ENCODE measurements around the gene THEMIS. TPM values are rescaled to one million over a fixed set of nuclear protein-coding genes. Genes with fewer than 3 reads are reported as not detected.
A peak's percentile ranks its signal among the peaks of the same experiment; 100 is the strongest.

The THEMIS gene
- total and polyA plus RNA-seq, 2 experiments from 2014 or later: not detected

GRCh38 chr6:127902933-127903332, 2.1 kb upstream of the THEMIS start:
- Histone ChIP-seq H3K4me1 (ENCODE audit: insufficient read depth) (no peaks in the 10 kb centered on the region), H3K36me3 (ENCODE audit: insufficient read depth) (no peaks in the 10 kb centered on the region), H3K27ac (ENCODE audit: low read depth) (no peak overlapping the region), H2AFZ (no peak overlapping the region), H3F3A (replicated peaks; ENCODE audit: low read depth) (no peaks in the 10 kb centered on the region), H4K20me1 (replicated peaks; ENCODE audit: insufficient read depth) (no peaks in the 10 kb centered on the region), H3K4me3 (no peak overlapping the region), H3K27me3 (ENCODE audit: insufficient read depth) (no peaks in the 10 kb centered on the region), H3K79me2 (replicated peaks; ENCODE audit: insufficient read depth) (no peaks in the 10 kb centered on the region), H3K9me2 (ENCODE audit: insufficient read depth) (no peaks in the 10 kb centered on the region), H3K4me2 (no peak overlapping the region)
- H3K4me1 Mint-ChIP-seq: peaks cover 7% of the 10 kb centered on the region; the same call in 1 of the 3 replicates
- no peaks in the 10 kb centered on the region for H3K9me3 Mint-ChIP-seq
- H3K27ac Mint-ChIP-seq: no peak overlapping the region
- DNase-seq (ENCODE audit: low spot score) (no peak), ATAC-seq (peak; percentile 46; the same call in 1 of the 3 replicates)
- TF ChIP-seq NANOG (IDR thresholded peaks at IDR 0.05; ENCODE audit: borderline replicate concordance) (no peak), ZNF114 (CRISPR knock-in tag; IDR thresholded peaks at IDR 0.05) (no peak), EZH2phosphoT487 (IDR thresholded peaks at IDR 0.05; ENCODE audit: unreplicated experiment) (no peak), EZH2 (IDR thresholded peaks at IDR 0.05; ENCODE audit: low read depth, unreplicated experiment) (no peak), CREB1 (CRISPR knock-in tag; IDR thresholded peaks at IDR 0.05; ENCODE audit: low read depth) (no peak), POLR2AphosphoS5 (IDR thresholded peaks at IDR 0.05; ENCODE audit: low read depth) (no peak), REST (IDR thresholded peaks at IDR 0.05; ENCODE audit: unreplicated experiment) (no peak), ZNF331 (CRISPR knock-in tag; IDR thresholded peaks at IDR 0.05; ENCODE audit: low read depth) (no peak), JUNB (IDR thresholded peaks at IDR 0.05; ENCODE audit: unreplicated experiment) (no peak), ETS1 (IDR thresholded peaks at IDR 0.05) (no peak)
- TF ChIP-seq, protein P1, sequence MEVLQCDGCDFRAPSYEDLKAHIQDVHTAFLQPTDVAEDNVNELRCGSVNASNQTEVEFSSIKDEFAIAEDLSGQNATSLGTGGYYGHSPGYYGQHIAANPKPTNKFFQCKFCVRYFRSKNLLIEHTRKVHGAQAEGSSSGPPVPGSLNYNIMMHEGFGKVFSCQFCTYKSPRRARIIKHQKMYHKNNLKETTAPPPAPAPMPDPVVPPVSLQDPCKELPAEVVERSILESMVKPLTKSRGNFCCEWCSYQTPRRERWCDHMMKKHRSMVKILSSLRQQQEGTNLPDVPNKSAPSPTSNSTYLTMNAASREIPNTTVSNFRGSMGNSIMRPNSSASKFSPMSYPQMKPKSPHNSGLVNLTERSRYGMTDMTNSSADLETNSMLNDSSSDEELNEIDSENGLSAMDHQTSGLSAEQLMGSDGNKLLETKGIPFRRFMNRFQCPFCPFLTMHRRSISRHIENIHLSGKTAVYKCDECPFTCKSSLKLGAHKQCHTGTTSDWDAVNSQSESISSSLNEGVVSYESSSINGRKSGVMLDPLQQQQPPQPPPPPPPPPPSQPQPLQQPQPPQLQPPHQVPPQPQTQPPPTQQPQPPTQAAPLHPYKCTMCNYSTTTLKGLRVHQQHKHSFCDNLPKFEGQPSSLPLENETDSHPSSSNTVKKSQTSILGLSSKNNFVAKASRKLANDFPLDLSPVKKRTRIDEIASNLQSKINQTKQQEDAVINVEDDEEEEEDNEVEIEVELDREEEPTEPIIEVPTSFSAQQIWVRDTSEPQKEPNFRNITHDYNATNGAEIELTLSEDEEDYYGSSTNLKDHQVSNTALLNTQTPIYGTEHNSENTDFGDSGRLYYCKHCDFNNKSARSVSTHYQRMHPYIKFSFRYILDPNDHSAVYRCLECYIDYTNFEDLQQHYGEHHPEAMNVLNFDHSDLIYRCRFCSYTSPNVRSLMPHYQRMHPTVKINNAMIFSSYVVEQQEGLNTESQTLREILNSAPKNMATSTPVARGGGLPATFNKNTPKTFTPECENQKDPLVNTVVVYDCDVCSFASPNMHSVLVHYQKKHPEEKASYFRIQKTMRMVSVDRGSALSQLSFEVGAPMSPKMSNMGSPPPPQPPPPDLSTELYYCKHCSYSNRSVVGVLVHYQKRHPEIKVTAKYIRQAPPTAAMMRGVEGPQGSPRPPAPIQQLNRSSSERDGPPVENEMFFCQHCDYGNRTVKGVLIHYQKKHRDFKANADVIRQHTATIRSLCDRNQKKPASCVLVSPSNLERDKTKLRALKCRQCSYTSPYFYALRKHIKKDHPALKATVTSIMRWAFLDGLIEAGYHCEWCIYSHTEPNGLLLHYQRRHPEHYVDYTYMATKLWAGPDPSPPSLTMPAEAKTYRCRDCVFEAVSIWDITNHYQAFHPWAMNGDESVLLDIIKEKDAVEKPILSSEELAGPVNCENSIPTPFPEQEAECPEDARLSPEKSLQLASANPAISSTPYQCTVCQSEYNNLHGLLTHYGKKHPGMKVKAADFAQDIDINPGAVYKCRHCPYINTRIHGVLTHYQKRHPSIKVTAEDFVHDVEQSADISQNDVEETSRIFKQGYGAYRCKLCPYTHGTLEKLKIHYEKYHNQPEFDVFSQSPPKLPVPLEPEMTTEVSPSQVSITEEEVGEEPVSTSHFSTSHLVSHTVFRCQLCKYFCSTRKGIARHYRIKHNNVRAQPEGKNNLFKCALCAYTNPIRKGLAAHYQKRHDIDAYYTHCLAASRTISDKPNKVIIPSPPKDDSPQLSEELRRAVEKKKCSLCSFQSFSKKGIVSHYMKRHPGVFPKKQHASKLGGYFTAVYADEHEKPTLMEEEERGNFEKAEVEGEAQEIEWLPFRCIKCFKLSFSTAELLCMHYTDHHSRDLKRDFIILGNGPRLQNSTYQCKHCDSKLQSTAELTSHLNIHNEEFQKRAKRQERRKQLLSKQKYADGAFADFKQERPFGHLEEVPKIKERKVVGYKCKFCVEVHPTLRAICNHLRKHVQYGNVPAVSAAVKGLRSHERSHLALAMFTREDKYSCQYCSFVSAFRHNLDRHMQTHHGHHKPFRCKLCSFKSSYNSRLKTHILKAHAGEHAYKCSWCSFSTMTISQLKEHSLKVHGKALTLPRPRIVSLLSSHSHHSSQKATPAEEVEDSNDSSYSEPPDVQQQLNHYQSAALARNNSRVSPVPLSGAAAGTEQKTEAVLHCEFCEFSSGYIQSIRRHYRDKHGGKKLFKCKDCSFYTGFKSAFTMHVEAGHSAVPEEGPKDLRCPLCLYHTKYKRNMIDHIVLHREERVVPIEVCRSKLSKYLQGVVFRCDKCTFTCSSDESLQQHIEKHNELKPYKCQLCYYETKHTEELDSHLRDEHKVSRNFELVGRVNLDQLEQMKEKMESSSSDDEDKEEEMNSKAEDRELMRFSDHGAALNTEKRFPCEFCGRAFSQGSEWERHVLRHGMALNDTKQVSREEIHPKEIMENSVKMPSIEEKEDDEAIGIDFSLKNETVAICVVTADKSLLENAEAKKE (CRISPR knock-in tag; IDR thresholded peaks at IDR 0.05): no peak
- TF ChIP-seq, protein P2, sequence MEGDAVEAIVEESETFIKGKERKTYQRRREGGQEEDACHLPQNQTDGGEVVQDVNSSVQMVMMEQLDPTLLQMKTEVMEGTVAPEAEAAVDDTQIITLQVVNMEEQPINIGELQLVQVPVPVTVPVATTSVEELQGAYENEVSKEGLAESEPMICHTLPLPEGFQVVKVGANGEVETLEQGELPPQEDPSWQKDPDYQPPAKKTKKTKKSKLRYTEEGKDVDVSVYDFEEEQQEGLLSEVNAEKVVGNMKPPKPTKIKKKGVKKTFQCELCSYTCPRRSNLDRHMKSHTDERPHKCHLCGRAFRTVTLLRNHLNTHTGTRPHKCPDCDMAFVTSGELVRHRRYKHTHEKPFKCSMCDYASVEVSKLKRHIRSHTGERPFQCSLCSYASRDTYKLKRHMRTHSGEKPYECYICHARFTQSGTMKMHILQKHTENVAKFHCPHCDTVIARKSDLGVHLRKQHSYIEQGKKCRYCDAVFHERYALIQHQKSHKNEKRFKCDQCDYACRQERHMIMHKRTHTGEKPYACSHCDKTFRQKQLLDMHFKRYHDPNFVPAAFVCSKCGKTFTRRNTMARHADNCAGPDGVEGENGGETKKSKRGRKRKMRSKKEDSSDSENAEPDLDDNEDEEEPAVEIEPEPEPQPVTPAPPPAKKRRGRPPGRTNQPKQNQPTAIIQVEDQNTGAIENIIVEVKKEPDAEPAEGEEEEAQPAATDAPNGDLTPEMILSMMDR (conservative IDR thresholded peaks at IDR 0.05; ENCODE audit: low read depth in 2 of 2): no peak
- no peak overlapping the region for H3K4me3 Mint-ChIP-seq
- H3K36me3 Mint-ChIP-seq (ENCODE audit: low read depth): no peaks in the 10 kb centered on the region
- H3K27me3 Mint-ChIP-seq (ENCODE audit: insufficient read depth, low read depth, poor library complexity): no peaks in the 10 kb centered on the region
